Neutrophil (primary cell): ENCODE measurements around the gene RNF169.

ENCODE experiments used
- H3K27ac ChIP-seq: fragments of 200-600 bp; sonication (generic); 2 replicates; pipeline ENCODE4 v1.5.1; 2016; ENCODE audit warnings: mild to moderate bottlenecking, moderate library complexity
- H3K27me3 ChIP-seq: fragments of 200-600 bp; sonication (generic); 2 replicates; pipeline ENCODE4 v1.6.0; 2016; ENCODE audit warnings: mild to moderate bottlenecking
- H3K36me3 ChIP-seq: fragments of 200-600 bp; sonication (generic); 2 replicates; pipeline ENCODE4 v1.5.1; 2017
- H3K4me1 ChIP-seq, 2 experiments: fragments of 200-600 bp in 1 of 2; sonication (generic) in 1 of 2; 1 replicate in 1 of 2; 2 replicates in 1 of 2; pipeline versions ENCODE4 v1.5.1 to v1.6.1; 2013 to 2016; ENCODE audit warnings: low read depth in 1 of 2, low read length in 1 of 2, mild to moderate bottlenecking in 1 of 2, moderate library complexity in 1 of 2; ENCODE audit not compliant: control insufficient read depth in 1 of 2, insufficient read depth in 1 of 2
- H3K4me3 ChIP-seq, 2 experiments: fragments of 200-600 bp in 1 of 2; sonication (generic) in 1 of 2; 1 replicate in 1 of 2; 2 replicates in 1 of 2; pipeline ENCODE4 v1.5.1; 2013 to 2016; ENCODE audit warnings: low read depth in 1 of 2, low read length in 1 of 2, mild to moderate bottlenecking in 1 of 2, moderate library complexity in 1 of 2
- H3K9me3 ChIP-seq: fragments of 200-600 bp; sonication (generic); 2 replicates; pipeline ENCODE4 v1.5.1; 2016
- CTCF ChIP-seq: fragments of 200-600 bp; sonication (generic); IDR thresholded peaks from 2 replicates; pipeline ENCODE4 v1.5.1; 2016; ENCODE audit warnings: antibody characterized with exemption

The RNF169 gene

GRCh38 chr11:74847395-74847794 is 98.7 kb downstream of the RNF169 start:
- Histone ChIP-seq H3K4me1 (peaks cover 10 to 14% of the 10 kb centered on the region in 2 experiments), H3K36me3 (peaks cover 78% of the 10 kb centered on the region), H3K27ac (peak overlapping the region; percentile 9), H3K27me3 (no peaks in the 10 kb centered on the region), H3K9me3 (no peaks in the 10 kb centered on the region), H3K4me3 (no peak overlapping the region)
- no peak for TF ChIP-seq CTCF

GRCh38 chr11:74847895-74848294 is 99.2 kb downstream of the RNF169 start:
- no peak overlapping the region for H3K27ac ChIP-seq
- no peak overlapping the region for H3K4me3 ChIP-seq
- peaks cover 78% of the 10 kb centered on the region for H3K36me3 ChIP-seq
- H3K27me3 ChIP-seq: no peaks in the 10 kb centered on the region
- H3K4me1 ChIP-seq: peaks cover 10 to 14% of the 10 kb centered on the region in 2 experiments
- TF ChIP-seq CTCF: no peak
- H3K9me3 ChIP-seq: no peaks in the 10 kb centered on the region

GRCh38 chr11:74849525-74850391 is 101.1 kb downstream of the RNF169 start:
- Histone ChIP-seq H3K4me3 (no peak overlapping the region), H3K36me3 (peaks cover 65% of the 10 kb centered on the region), H3K9me3 (no peaks in the 10 kb centered on the region), H3K27me3 (no peaks in the 10 kb centered on the region), H3K27ac (no peak overlapping the region), H3K4me1 (peaks cover 10 to 14% of the 10 kb centered on the region in 2 experiments)
- TF ChIP-seq CTCF: no peak

- Histone ChIP-seq H3K27ac (no peak overlapping the region), H3K36me3 (peaks cover 72% of the 10 kb centered on the region), H3K9me3 (no peaks in the 10 kb centered on the region), H3K27me3 (no peaks in the 10 kb centered on the region), H3K4me1 (no peaks in the 10 kb centered on the region), H3K4me3 (no peak overlapping the region)
- TF ChIP-seq CTCF: no peak
Measured at GRCh38 chr11:74853223-74853622, 104.6 kb downstream of the RNF169 start.

GRCh38 chr11:74860743-74861142 is 112.1 kb downstream of the RNF169 start:
- Histone ChIP-seq H3K9me3 (peaks cover 6% of the 10 kb centered on the region), H3K27me3 (no peaks in the 10 kb centered on the region), H3K4me3 (no peak overlapping the region), H3K36me3 (peaks cover 65% of the 10 kb centered on the region), H3K27ac (no peak overlapping the region), H3K4me1 (no peaks in the 10 kb centered on the region)
- no peak for TF ChIP-seq CTCF
